ENCODE results near the gene KIAA1671.

DNA sequence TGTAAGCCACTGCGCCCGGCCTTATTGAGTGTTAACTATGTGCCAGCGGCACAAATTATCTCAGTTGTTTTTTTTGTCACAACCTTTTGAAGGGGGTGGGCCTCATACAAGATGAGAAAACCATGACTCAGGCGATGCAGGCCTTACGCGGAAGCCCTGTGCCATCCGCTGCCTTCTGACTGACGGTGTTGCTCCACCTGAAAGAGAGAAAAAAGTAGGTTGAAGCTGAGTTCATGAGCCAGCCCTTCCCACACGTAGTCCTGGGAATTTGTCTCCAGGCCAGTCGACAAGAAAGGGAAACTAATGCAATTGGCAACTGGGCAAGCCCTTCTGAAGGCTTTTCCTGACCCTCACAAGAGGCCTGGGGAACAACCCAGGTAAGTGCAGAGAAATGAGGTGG lies 150.2 kb downstream of the KIAA1671 start:
- TF ChIP-seq, protein P1, sequence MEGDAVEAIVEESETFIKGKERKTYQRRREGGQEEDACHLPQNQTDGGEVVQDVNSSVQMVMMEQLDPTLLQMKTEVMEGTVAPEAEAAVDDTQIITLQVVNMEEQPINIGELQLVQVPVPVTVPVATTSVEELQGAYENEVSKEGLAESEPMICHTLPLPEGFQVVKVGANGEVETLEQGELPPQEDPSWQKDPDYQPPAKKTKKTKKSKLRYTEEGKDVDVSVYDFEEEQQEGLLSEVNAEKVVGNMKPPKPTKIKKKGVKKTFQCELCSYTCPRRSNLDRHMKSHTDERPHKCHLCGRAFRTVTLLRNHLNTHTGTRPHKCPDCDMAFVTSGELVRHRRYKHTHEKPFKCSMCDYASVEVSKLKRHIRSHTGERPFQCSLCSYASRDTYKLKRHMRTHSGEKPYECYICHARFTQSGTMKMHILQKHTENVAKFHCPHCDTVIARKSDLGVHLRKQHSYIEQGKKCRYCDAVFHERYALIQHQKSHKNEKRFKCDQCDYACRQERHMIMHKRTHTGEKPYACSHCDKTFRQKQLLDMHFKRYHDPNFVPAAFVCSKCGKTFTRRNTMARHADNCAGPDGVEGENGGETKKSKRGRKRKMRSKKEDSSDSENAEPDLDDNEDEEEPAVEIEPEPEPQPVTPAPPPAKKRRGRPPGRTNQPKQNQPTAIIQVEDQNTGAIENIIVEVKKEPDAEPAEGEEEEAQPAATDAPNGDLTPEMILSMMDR (conservative IDR thresholded peaks at IDR 0.05; ENCODE audit: low read length): no peak
- TF ChIP-seq EZH2phosphoT487 (IDR thresholded peaks at IDR 0.05; ENCODE audit: borderline replicate concordance): no peak

All from Loucy (cell line).